HepG2 (cell line): ENCODE data around the gene NEU1. TPM values are rescaled to one million over a fixed set of nuclear protein-coding genes. Genes with fewer than 3 reads are reported as not detected.

ENCODE experiments used
- ATF5 ChIP-seq: sonication (generic); formaldehyde crosslinking; IDR thresholded peaks from 2 replicates; pipeline ENCODE4 v1.4.0; 2020; ENCODE audit warnings: mild to moderate bottlenecking, low read depth, missing genetic modification reagents
- BRD4 ChIP-seq: sonication (generic); formaldehyde crosslinking; IDR thresholded peaks from 2 replicates; pipeline ENCODE4 v1.4.0; 2020; ENCODE audit warnings: missing genetic modification reagents
- GLMP ChIP-seq: sonication (generic); formaldehyde crosslinking; IDR thresholded peaks from 2 replicates; pipeline ENCODE4 v1.9.0; 2021; ENCODE audit warnings: missing genetic modification reagents, mild to moderate bottlenecking, borderline replicate concordance
- GMEB2 ChIP-seq: IDR thresholded peaks from 2 replicates; pipeline ENCODE4 v1.6.1; 2016; ENCODE audit warnings: missing biosample characterization, missing genetic modification reagents, low read depth
- IRX3 ChIP-seq: sonication (generic); formaldehyde crosslinking; IDR thresholded peaks from 2 replicates; pipeline ENCODE4 v1.8.1; 2023; ENCODE audit warnings: mild to moderate bottlenecking, low read depth, missing genetic modification reagents, borderline replicate concordance
- PAXIP1 ChIP-seq: sonication (generic); formaldehyde crosslinking; conservative IDR thresholded peaks from 2 replicates; pipeline ENCODE4 v1.4.0; 2020; ENCODE audit warnings: mild to moderate bottlenecking, missing genetic modification reagents, moderate library complexity
- POLR2AphosphoS5 ChIP-seq: IDR thresholded peaks from 2 replicates; pipeline ENCODE4 v1.6.1; 2012; ENCODE audit warnings: low read depth, low read length
- RNF219 ChIP-seq: sonication (generic); formaldehyde crosslinking; IDR thresholded peaks from 2 replicates; pipeline ENCODE4 v1.5.0; 2020; ENCODE audit warnings: mild to moderate bottlenecking, missing genetic modification reagents
- RXRA ChIP-seq: sonication (generic); formaldehyde crosslinking; IDR thresholded peaks from 2 replicates; pipeline ENCODE4 v1.5.1; 2020; ENCODE audit warnings: missing genetic modification reagents
- SUZ12 ChIP-seq: fragments of 150-350 bp; IDR thresholded peaks from 2 replicates; pipeline ENCODE4 v1.6.1; 2014; ENCODE audit warnings: low read depth, low read length
- ZBTB4 ChIP-seq: sonication (generic); formaldehyde crosslinking; IDR thresholded peaks from 2 replicates; pipeline ENCODE4 v1.4.0; 2020; ENCODE audit warnings: missing genetic modification reagents, mild to moderate bottlenecking, borderline replicate concordance
- polyA plus RNA-seq, 8 experiments: library from polyadenylated mRNA; depleted of rRNA in 3 of 8; stranded (reverse) in 7 of 8; unstranded in 1 of 8; fragments of >200 nt; fragmentation: Illumina TruSeq in 4 of 8; extraction: Trizol in 4 of 8; gene quantifications; 2 replicates each; pipeline versions ENCODE4 v1.2.1 to v1.2.3, GENCODE V29; 2011 to 2016; ENCODE audit warnings: low read depth in 4 of 8, missing spikeins in 1 of 8, mixed read lengths in 1 of 8; ENCODE audit not compliant: insufficient read depth in 1 of 8
- total RNA-seq, 5 experiments: library from RNA; depleted of rRNA; stranded (reverse); fragments of >200 nt; fragmentation: Illumina TruSeq; extraction: Trizol; gene quantifications; 2 replicates each; pipeline ENCODE4 v1.2.3, GENCODE V29; 2016; ENCODE audit warnings: low read depth in 1 of 5

NEU1 gene
- total and polyA plus RNA-seq, 2 of the 13 experiments (the other 11 are each of a cell fraction or from before 2014, with no cell fraction given), result 215 to 297 TPM

GRCh38 chr6:31821301-31822035 is 41.2 kb downstream of the NEU1 start (continued):
- no peak for TF ChIP-seq RNF219 (CRISPR knock-in tag)
- no peak for TF ChIP-seq POLR2AphosphoS5
- no peak for TF ChIP-seq BRD4 (CRISPR knock-in tag)
- TF ChIP-seq PAXIP1 (CRISPR knock-in tag), result no peak
- TF ChIP-seq RXRA (CRISPR knock-in tag), result peak; percentile 38; the same call in 1 of the 2 replicates
- no peak for TF ChIP-seq GLMP (CRISPR knock-in tag)
- no peak for TF ChIP-seq GMEB2
- no peak for TF ChIP-seq IRX3 (CRISPR knock-in tag)
- no peak for TF ChIP-seq SUZ12
- TF ChIP-seq ZBTB4 (CRISPR knock-in tag), result no peak
- TF ChIP-seq ATF5 (CRISPR knock-in tag), result no peak
